ENCODE data around the gene TGFB1.

- no peak for TF ChIP-seq CTCF (IDR thresholded peaks at IDR 0.05; ENCODE audit: low read depth, low read length, poor library complexity, severe bottlenecking)
- no peak for TF ChIP-seq EZH2phosphoT487 (IDR thresholded peaks at IDR 0.05; ENCODE audit: borderline replicate concordance, low read length)
Observed at GRCh38 chr19:41371541-41371940, 17.8 kb upstream of the TGFB1 start.

Measured in DOHH2 (cell line).